Endodermal cell (in vitro differentiated cells): ENCODE data around the gene CALHM5. TPM values are rescaled to one million over a fixed set of nuclear protein-coding genes. Genes with fewer than 3 reads are reported as not detected.
"Not testable (repeated sequence)": the region's sequence is repeated elsewhere in the genome, so short reads cannot be mapped to it uniquely, and the experiment has no call there.

Experiments
- DNase-seq: peaks from one replicate; pipeline ENCODE4 v3.0.0-alpha.2; 2017
- H3K27ac ChIP-seq: 2 replicates; pipeline ENCODE4 v1.5.1; 2013; ENCODE audit warnings: mild to moderate bottlenecking, low read depth, low read length, moderate library complexity
- H3K27me3 ChIP-seq: 2 replicates; pipeline ENCODE4 v1.6.1; 2013; ENCODE audit warnings: mild to moderate bottlenecking, low read length, moderate library complexity; ENCODE audit not compliant: insufficient read depth, control insufficient read depth, poor library complexity, severe bottlenecking
- H3K36me3 ChIP-seq: 2 replicates; pipeline ENCODE4 v1.7.0; 2013; ENCODE audit warnings: mild to moderate bottlenecking, low read length, moderate library complexity; ENCODE audit not compliant: control insufficient read depth, insufficient read depth
- H3K4me1 ChIP-seq: one replicate; pipeline ENCODE4 v1.7.0; 2013; ENCODE audit warnings: low read length; ENCODE audit not compliant: control insufficient read depth, insufficient read depth
- H3K4me3 ChIP-seq: 2 replicates; pipeline ENCODE4 v1.5.1; 2013; ENCODE audit warnings: mild to moderate bottlenecking, low read length, moderate library complexity
- H3K9ac ChIP-seq: 2 replicates; pipeline ENCODE4 v1.6.1; 2013; ENCODE audit warnings: mild to moderate bottlenecking, low read length, moderate library complexity; ENCODE audit not compliant: poor library complexity, severe bottlenecking; ENCODE audit errors: extremely low read depth
- H3K9me3 ChIP-seq: 2 replicates; pipeline ENCODE4 v1.6.1; 2013; ENCODE audit warnings: mild to moderate bottlenecking, low read length, moderate library complexity; ENCODE audit not compliant: control insufficient read depth
- H3K27ac Mint-ChIP-seq: 2 replicates; pipeline ENCODE4 v1.8.0; 2020; ENCODE audit warnings: mixed read lengths
- H3K27me3 Mint-ChIP-seq: 2 replicates; pipeline ENCODE4 v1.8.0; 2021; ENCODE audit warnings: mild to moderate bottlenecking, mixed read lengths; ENCODE audit not compliant: insufficient read depth
- H3K36me3 Mint-ChIP-seq: 2 replicates; pipeline ENCODE4 v1.8.0; 2020; ENCODE audit warnings: low read depth, mixed read lengths
- H3K4me1 Mint-ChIP-seq: 2 replicates; pipeline ENCODE4 v1.8.0; 2020; ENCODE audit warnings: mixed read lengths
- H3K4me3 Mint-ChIP-seq: 2 replicates; pipeline ENCODE4 v1.8.0; 2020; ENCODE audit warnings: mild to moderate bottlenecking, moderate library complexity, mixed read lengths
- H3K9me3 Mint-ChIP-seq: 2 replicates; pipeline ENCODE4 v1.8.0; 2020; ENCODE audit warnings: mild to moderate bottlenecking, mixed read lengths
- WGBS, 2 experiments: methylation state at CpG; one replicate each; pipeline versions ENCODE4 v1.1.5 to v1.1.7; 2013; ENCODE audit warnings: missing lambda C conversion rate in 2 of 2, mixed read lengths in 1 of 2; ENCODE audit not compliant: insufficient coverage in 1 of 2, insufficient read length in 1 of 2; 5-methylcytosine and 5-hydroxymethylcytosine counted together
- total RNA-seq, 2 donors: library from RNA; stranded (reverse); fragmentation: NEBNext Ultra II Directional in 1 of 2; extraction: Animal tissue kit (Norgen Biotek cat#: 25700) in 1 of 2; gene quantifications; 2 replicates in 1 of 2; 3 replicates in 1 of 2; pipeline ENCODE4 v1.2.1, GENCODE V29; 2021
- TF ChIP-seq, protein P1 (sequence below): fragments of 200-600 bp; sonication (generic); conservative IDR thresholded peaks from 2 replicates; pipeline ENCODE4 v1.5.0; 2021; ENCODE audit warnings: antibody characterized with exemption, mild to moderate bottlenecking

CALHM5 gene
- total RNA-seq, 2 donors from 2014 or later: 0.18 to 0.20 TPM

DNA sequence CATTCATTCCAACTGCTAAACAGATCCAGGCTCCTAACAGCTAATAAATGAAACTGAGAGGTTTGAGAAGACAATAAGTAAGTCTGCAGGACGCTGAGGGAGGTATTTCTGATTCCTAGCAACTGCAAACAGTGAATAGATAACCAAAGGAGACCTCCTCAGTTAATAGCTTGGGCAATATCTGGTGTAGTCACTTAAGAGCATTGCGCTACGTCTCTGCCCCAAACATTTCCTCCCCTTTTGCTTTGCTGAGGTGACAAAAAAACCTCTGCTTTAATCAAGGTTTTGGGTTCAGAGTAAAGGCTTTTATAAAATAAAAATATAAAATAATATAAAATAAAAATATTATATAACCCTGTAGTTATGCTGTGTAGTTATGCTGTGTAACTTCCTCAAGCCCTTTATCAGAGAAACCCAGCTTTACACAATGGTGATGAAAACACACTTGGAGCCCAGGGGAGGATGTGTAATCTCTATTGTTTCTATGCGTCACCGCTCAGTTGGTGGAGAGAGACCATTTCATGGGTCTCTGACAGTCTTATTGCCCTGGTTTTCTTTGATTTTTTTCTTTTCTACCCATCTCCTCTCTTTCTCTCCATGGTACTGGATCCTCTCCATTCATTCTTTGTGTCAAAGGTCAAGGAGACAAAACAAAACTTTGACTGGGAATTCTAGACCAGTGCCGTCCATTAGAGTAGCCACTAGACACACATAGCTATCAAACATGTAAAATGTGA lies 18.9 kb upstream of the CALHM5 start:
- Mint-ChIP-seq H3K4me3 (no peak overlapping the region), H3K36me3 (no peaks in the 10 kb centered on the region), H3K4me1 (peaks cover 13% of the 10 kb centered on the region), H3K9me3 (peaks cover 3% of the 10 kb centered on the region), H3K27me3 (peaks cover 3% of the 10 kb centered on the region), H3K27ac (no peak overlapping the region)
- no peak for DNase-seq
- Histone ChIP-seq H3K9ac (no peak overlapping the region), H3K27ac (peak overlapping the region; percentile 59), H3K9me3 (no peaks in the 10 kb centered on the region), H3K4me1 (no peaks in the 10 kb centered on the region), H3K4me3 (no peak overlapping the region), H3K36me3 (no peaks in the 10 kb centered on the region), H3K27me3 (no peaks in the 10 kb centered on the region)
- TF ChIP-seq, protein P1, sequence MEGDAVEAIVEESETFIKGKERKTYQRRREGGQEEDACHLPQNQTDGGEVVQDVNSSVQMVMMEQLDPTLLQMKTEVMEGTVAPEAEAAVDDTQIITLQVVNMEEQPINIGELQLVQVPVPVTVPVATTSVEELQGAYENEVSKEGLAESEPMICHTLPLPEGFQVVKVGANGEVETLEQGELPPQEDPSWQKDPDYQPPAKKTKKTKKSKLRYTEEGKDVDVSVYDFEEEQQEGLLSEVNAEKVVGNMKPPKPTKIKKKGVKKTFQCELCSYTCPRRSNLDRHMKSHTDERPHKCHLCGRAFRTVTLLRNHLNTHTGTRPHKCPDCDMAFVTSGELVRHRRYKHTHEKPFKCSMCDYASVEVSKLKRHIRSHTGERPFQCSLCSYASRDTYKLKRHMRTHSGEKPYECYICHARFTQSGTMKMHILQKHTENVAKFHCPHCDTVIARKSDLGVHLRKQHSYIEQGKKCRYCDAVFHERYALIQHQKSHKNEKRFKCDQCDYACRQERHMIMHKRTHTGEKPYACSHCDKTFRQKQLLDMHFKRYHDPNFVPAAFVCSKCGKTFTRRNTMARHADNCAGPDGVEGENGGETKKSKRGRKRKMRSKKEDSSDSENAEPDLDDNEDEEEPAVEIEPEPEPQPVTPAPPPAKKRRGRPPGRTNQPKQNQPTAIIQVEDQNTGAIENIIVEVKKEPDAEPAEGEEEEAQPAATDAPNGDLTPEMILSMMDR: no peak
- 57 to 69% methylated on average over 2 to 6 of the region's 6 CpGs for WGBS, 2 experiments

DNA sequence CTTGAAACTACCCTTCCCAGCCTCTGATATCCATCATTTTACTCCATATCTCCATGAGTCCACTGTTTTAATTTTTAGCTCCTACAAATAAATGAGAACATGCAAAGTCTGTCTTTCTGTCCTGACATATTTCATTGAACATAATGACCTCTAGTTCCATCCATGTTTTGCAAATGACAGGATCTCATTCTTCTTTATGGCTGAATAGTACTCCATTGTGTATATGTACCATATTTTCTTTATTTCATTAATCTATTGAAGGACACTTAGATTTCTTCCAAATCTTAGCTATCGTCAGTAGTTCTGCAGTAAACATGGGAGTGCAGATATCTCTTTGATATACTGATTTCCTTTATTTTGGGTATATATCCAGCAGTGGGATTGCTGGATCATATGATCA lies 16.3 kb upstream of the CALHM5 start:
- WGBS, 2 experiments: 92% methylated on average over 1 of the region's 1 CpG; no CpG with 5 or more reads in 1 of the 2 experiments
- H3K27me3 Mint-ChIP-seq, H3K9me3 Mint-ChIP-seq, DNase-seq, H3K4me3 Mint-ChIP-seq, H3K27ac Mint-ChIP-seq, H3K4me1 ChIP-seq, H3K27ac ChIP-seq, H3K36me3 Mint-ChIP-seq, H3K9ac ChIP-seq, H3K27me3 ChIP-seq, H3K9me3 ChIP-seq, H3K4me3 ChIP-seq, H3K36me3 ChIP-seq: not testable (repeated sequence)
- H3K4me1 Mint-ChIP-seq: peaks cover 13% of the 10 kb centered on the region

DNA sequence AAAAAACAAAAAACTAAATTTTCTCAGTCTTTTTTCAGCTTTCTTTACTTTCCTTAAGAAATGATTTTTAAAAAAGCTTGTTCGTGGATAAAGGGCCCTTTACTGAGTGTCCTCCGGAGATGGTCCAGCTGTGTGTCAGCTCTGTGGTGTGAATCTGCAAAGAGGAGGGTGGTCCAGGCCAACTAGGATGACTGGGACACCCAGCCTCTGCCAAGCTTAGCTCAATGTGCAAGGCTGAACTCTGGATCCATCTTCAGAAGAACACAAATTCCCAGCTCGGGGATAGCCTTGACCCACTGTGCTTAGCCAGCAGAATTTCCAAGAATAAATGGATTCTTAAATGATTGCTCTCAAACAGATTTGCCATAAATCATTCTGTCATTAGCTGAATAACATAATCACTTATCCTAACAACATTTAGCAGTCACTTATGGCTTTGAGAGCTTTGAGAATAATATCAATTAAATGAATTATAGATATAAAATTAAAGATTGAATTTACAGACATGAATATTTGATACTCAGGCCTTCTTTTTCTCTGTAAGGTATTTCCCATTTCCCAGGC lies 14.2 kb upstream of the CALHM5 start:
- Histone ChIP-seq H3K36me3 (no peaks in the 10 kb centered on the region), H3K9me3 (no peaks in the 10 kb centered on the region), H3K4me1 (no peaks in the 10 kb centered on the region), H3K27ac (no peak overlapping the region), H3K4me3 (no peak overlapping the region), H3K27me3 (no peaks in the 10 kb centered on the region), H3K9ac (no peak overlapping the region)
- no peak for DNase-seq
- Mint-ChIP-seq H3K4me1 (peaks cover 4% of the 10 kb centered on the region), H3K4me3 (no peak overlapping the region), H3K36me3 (no peaks in the 10 kb centered on the region), H3K9me3 (peaks cover 3% of the 10 kb centered on the region), H3K27ac (no peak overlapping the region), H3K27me3 (no peaks in the 10 kb centered on the region)
- 83 to 86% methylated on average over 1 to 3 of the region's 3 CpGs for WGBS, 2 experiments
- TF ChIP-seq, protein P1: no peak
